PFSK-1 (cell line): ENCODE measurements around the gene PSMA5.

Experiments
- FOXP2 ChIP-seq: optimal IDR thresholded peaks from 2 replicates; pipeline ENCODE3; 2011; ENCODE audit warnings: borderline replicate concordance, control low read depth, inconsistent platforms; ENCODE audit not compliant: insufficient read depth; ENCODE audit errors: extremely low read length, extremely low read depth
- POLR2AphosphoS5 ChIP-seq: IDR thresholded peaks from 2 replicates; pipeline ENCODE4 v1.6.1; 2012; ENCODE audit warnings: low read depth, mild to moderate bottlenecking, control low read depth, low read length, moderate library complexity
- SIN3A ChIP-seq: IDR thresholded peaks from 2 replicates; pipeline ENCODE4 v1.6.1; 2012; ENCODE audit warnings: mild to moderate bottlenecking, low read length, moderate library complexity, borderline replicate concordance; ENCODE audit not compliant: insufficient read depth
- TAF1 ChIP-seq: IDR thresholded peaks from 2 replicates; pipeline ENCODE4 v1.6.1; 2012; ENCODE audit warnings: low read length, control low read depth, borderline replicate concordance; ENCODE audit not compliant: insufficient read depth
- TF ChIP-seq, protein P1 (sequence below), 2 experiments: IDR thresholded peaks; 2 replicates each; pipeline versions ENCODE4 v1.6.1 to v1.8.0; 2011 to 2012; ENCODE audit warnings: low read depth in 2 of 2, low read length in 2 of 2, control low read depth in 1 of 2, inconsistent platforms in 1 of 2, mild to moderate bottlenecking in 1 of 2, moderate library complexity in 1 of 2; ENCODE audit not compliant: insufficient read depth in 1 of 2

Gene PSMA5

DNA sequence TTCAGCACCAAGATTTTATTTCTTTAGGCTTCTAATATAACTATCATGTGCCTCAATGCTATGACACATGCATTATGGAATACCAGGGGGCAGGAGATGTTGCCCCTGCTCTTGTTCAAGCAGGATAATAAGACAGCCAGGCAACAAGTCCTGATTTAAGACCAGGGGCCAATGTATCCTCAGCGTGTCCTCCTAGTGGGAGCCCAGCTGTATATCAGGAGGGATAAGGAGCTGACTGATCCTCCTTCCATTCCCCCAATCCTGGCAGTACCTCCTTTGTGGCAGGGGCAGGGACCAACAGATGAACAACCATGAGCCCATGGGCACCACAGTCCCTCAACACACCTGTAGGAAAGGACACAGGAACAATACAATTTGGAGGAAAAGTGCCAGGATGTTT lies 57.8 kb downstream of the PSMA5 start:
- TF ChIP-seq FOXP2 (no peak), SIN3A (no peak), TAF1 (no peak), POLR2AphosphoS5 (no peak)
- TF ChIP-seq, protein P1, sequence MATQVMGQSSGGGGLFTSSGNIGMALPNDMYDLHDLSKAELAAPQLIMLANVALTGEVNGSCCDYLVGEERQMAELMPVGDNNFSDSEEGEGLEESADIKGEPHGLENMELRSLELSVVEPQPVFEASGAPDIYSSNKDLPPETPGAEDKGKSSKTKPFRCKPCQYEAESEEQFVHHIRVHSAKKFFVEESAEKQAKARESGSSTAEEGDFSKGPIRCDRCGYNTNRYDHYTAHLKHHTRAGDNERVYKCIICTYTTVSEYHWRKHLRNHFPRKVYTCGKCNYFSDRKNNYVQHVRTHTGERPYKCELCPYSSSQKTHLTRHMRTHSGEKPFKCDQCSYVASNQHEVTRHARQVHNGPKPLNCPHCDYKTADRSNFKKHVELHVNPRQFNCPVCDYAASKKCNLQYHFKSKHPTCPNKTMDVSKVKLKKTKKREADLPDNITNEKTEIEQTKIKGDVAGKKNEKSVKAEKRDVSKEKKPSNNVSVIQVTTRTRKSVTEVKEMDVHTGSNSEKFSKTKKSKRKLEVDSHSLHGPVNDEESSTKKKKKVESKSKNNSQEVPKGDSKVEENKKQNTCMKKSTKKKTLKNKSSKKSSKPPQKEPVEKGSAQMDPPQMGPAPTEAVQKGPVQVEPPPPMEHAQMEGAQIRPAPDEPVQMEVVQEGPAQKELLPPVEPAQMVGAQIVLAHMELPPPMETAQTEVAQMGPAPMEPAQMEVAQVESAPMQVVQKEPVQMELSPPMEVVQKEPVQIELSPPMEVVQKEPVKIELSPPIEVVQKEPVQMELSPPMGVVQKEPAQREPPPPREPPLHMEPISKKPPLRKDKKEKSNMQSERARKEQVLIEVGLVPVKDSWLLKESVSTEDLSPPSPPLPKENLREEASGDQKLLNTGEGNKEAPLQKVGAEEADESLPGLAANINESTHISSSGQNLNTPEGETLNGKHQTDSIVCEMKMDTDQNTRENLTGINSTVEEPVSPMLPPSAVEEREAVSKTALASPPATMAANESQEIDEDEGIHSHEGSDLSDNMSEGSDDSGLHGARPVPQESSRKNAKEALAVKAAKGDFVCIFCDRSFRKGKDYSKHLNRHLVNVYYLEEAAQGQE (IDR thresholded peaks at IDR 0.05; ENCODE audit: insufficient read depth in 1 of 2, low read depth in 2 of 2, low read length in 2 of 2): no peak

DNA sequence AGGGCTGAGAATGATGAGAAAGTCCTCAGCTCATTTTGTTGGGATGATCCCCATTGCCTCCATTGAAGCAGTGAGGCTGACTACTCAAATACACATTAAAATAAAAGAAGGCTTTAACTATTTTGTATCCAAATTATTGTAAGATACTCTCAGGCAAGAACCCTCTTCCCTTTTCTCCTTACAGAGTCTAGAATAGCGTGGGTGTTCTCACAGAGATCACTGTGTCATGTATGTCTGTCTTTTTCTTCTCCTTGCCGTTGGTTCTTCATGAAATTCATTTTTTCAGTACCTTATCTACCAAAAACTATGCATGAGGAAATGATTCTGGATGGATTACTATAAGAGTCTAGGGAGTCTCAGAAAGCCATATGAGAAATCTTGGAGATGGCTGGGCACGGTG lies 58.6 kb downstream of the PSMA5 start:
- TF ChIP-seq FOXP2: no peak

DNA sequence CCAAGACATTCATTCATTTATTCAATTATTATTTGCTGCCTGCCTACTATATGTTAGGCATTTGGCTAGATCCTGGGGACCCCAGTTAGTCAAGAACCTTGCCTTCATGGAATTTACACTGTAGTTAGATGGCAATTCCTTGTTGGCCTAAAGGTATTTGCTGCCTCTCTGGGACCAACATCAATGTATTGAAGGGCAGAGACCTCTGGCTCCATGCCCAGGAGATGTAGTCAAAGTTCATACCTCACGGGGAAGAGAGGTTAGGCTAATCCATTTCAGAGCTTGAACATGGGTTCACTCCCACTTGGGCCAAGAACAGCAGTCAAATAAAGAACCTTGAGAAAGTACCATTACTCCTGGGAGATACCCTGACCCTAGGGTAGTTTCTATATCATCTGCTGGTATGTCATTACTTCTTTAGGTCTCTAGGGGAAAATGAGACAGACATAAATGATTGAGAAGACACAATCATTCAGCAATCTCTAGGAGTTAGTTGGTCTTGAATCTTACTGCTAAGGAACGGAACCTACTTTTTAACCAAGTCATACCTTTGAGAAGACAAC lies 60.5 kb downstream of the PSMA5 start:
- TF ChIP-seq TAF1: no peak
- TF ChIP-seq POLR2AphosphoS5: no peak
- no peak for TF ChIP-seq FOXP2
- no peak for TF ChIP-seq SIN3A
- TF ChIP-seq, protein P1 (IDR thresholded peaks at IDR 0.05; ENCODE audit: insufficient read depth in 1 of 2, low read depth in 2 of 2, low read length in 2 of 2): no peak

DNA sequence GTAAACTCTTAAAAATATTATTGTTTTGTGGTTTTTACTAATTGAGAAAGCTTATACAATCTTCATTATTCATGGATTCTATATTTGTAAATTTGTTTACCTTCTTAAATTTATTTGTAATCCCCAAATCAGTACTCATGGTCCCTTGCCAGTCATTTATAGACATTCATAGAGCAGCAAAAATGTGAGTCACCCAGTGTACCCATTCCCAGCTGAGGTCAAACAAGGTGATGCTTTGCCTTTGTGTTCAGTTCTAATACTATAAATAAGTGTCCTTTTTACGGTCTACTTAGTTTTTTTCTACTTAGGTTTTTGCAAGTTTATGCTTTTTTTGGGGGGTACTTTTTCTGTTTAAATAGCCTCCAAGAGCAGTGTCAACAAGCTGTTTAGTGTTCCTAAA lies 64.6 kb downstream of the PSMA5 start:
- TF ChIP-seq TAF1 (no peak), SIN3A (no peak), FOXP2 (no peak), POLR2AphosphoS5 (no peak)
- TF ChIP-seq, protein P1 (IDR thresholded peaks at IDR 0.05; ENCODE audit: insufficient read depth in 1 of 2, low read depth in 2 of 2, low read length in 2 of 2): no peak

DNA sequence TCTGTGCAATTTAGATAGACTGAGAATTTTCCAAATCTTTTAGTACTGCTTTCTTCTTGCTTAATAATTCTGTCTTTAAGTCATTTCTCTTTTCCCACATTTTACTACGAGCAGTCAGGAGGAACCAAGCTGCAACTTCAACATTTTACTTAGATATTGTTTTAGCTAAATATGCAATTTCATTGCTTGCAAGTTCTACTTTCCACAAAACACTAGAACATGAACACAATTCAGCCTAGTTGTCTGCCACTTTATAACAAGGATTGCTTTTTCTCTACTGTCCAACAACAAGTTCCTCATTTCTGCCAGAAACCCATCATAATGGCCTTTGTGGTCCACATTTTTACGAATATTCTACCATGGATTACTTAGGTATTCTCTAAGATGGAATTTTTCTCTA lies 65.2 kb downstream of the PSMA5 start:
- TF ChIP-seq SIN3A (no peak), FOXP2 (no peak), TAF1 (no peak), POLR2AphosphoS5 (no peak)
- TF ChIP-seq, protein P1 (IDR thresholded peaks at IDR 0.05; ENCODE audit: insufficient read depth in 1 of 2, low read depth in 2 of 2, low read length in 2 of 2): no peak

DNA sequence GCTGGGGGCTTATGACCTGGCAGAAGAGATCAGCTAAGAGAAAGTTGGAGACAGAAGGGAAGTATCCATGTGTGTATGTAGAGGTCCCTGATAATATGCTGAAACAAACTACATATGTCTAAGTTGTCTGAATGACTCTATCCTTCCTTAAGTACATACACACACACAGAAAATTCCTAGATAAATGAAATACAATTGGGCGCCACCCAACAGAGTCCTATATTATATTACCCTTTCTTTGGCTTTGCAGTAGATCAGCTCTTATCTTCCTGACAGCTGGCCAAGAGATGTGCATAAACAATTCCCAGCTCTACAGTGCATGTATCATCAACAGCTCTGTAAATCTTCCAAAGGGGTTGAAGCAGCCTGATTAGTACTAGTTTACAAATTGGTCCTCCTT lies 68.6 kb downstream of the PSMA5 start:
- TF ChIP-seq SIN3A (no peak), POLR2AphosphoS5 (no peak), TAF1 (no peak), FOXP2 (no peak)
- TF ChIP-seq, protein P1 (IDR thresholded peaks at IDR 0.05; ENCODE audit: insufficient read depth in 1 of 2, low read depth in 2 of 2, low read length in 2 of 2): no peak
